PC-9 (cell line): Measurements from ENCODE around the gene CHMP2B.

ENCODE experiments used
- CTCF ChIP-seq: fragments of 200-600 bp; sonication (generic); conservative IDR thresholded peaks from 2 replicates; pipeline ENCODE4 v1.6.1; 2017; ENCODE audit warnings: mixed run types, antibody characterized with exemption, mild to moderate bottlenecking, moderate library complexity
- EZH2 ChIP-seq: fragments of 200-600 bp; sonication (generic); IDR thresholded peaks from 2 replicates; pipeline ENCODE4 v1.8.0; 2017; ENCODE audit warnings: antibody characterized with exemption, low read depth

GRCh38 chr3:87261925-87262324 is 34.8 kb downstream of the CHMP2B start:
- no peak for TF ChIP-seq CTCF
- no peak for TF ChIP-seq EZH2
